Spinal cord (tissue), 10 donors: ENCODE data around the gene OR2S2. TPM values are rescaled to one million over a fixed set of nuclear protein-coding genes. Genes with fewer than 3 reads are reported as not detected.
"Not testable (repeated sequence)": the region's sequence is repeated elsewhere in the genome, so short reads cannot be mapped to it uniquely, and the experiment has no call there.

Source experiments
- DNase-seq, 6 donors: peaks; one replicate each; pipeline versions ENCODE4 v3.0.0 to v3.0.0-alpha.2; 2013 to 2015; ENCODE audit warnings: low spot score in 6 of 6, low read depth in 4 of 6
- H3K27ac ChIP-seq: one replicate; pipeline ENCODE4 v1.5.1; 2013; ENCODE audit warnings: low read depth, low read length, control low read depth
- H3K27me3 ChIP-seq: one replicate; pipeline ENCODE4 v1.6.1; 2013; ENCODE audit warnings: low read length; ENCODE audit not compliant: control insufficient read depth, insufficient read depth
- H3K36me3 ChIP-seq: one replicate; pipeline ENCODE4 v1.6.1; 2013; ENCODE audit warnings: low read length; ENCODE audit not compliant: control insufficient read depth, insufficient read depth
- H3K4me1 ChIP-seq: one replicate; pipeline ENCODE4 v1.6.1; 2013; ENCODE audit warnings: low read length; ENCODE audit not compliant: control insufficient read depth, insufficient read depth
- H3K4me3 ChIP-seq: one replicate; pipeline ENCODE4 v1.5.1; 2013; ENCODE audit warnings: low read depth, low read length, control low read depth
- H3K9me3 ChIP-seq: one replicate; pipeline ENCODE4 v1.6.1; 2013; ENCODE audit warnings: low read length; ENCODE audit not compliant: control insufficient read depth, insufficient read depth
- WGBS: methylation state at CpG from one replicate; pipeline ENCODE4 v1.1.5; 2013; ENCODE audit warnings: missing lambda C conversion rate; ENCODE audit not compliant: insufficient coverage; 5-methylcytosine and 5-hydroxymethylcytosine counted together
- polyA plus RNA-seq, 2 donors: library from polyadenylated mRNA; unstranded; fragments of 120-200 nt; gene quantifications; one replicate each; pipeline ENCODE4 v1.2.1, GENCODE V29; 2013; ENCODE audit not compliant: insufficient read length in 2 of 2
- total RNA-seq, 2 donors: library from RNA; depleted of rRNA in 1 of 2; stranded (reverse); fragments of 120-200 nt in 1 of 2; fragments of >200 nt in 1 of 2; gene quantifications; one replicate each; pipeline versions ENCODE4 v1.2.3 to v1.2.4, GENCODE V29; 2013 to 2014
- donor health status: healthy.

OR2S2 gene
- total and polyA plus RNA-seq, 4 donors = not detected

- Histone ChIP-seq H3K4me1 (no peaks in the 10 kb centered on the region), H3K27me3 (no peaks in the 10 kb centered on the region), H3K4me3 (no peak overlapping the region), H3K36me3 (no peaks in the 10 kb centered on the region), H3K27ac (no peak overlapping the region), H3K9me3 (no peaks in the 10 kb centered on the region)
- peak in 1 of 6 donors; percentile 54 for DNase-seq
- no CpG with 5 or more reads among the region's 7 CpGs for WGBS
These were observed 22.0 kb downstream of the OR2S2 start for GRCh38 chr9:35935755-35936509.

- DNase-seq = no peak
- H3K27ac ChIP-seq = no peak overlapping the region
- no peaks in the 10 kb centered on the region for H3K36me3 ChIP-seq
- H3K4me1 ChIP-seq = no peaks in the 10 kb centered on the region
- H3K9me3 ChIP-seq = no peaks in the 10 kb centered on the region
- WGBS = no CpG with 5 or more reads among the region's 4 CpGs
- no peak overlapping the region for H3K4me3 ChIP-seq
- H3K27me3 ChIP-seq = no peaks in the 10 kb centered on the region
These were observed 22.7 kb downstream of the OR2S2 start for GRCh38 chr9:35935261-35935660.

- H3K27ac ChIP-seq, H3K4me1 ChIP-seq, H3K36me3 ChIP-seq, DNase-seq, H3K9me3 ChIP-seq, H3K4me3 ChIP-seq, H3K27me3 ChIP-seq: not testable (repeated sequence)
- 87% methylated on average over 5 of the region's 6 CpGs for WGBS
These were observed 23.9 kb downstream of the OR2S2 start for GRCh38 chr9:35934069-35934468.

- no peaks in the 10 kb centered on the region for H3K36me3 ChIP-seq
- no peak overlapping the region for H3K4me3 ChIP-seq
- WGBS = 100% methylated on average over 1 of the region's 4 CpGs
- H3K27me3 ChIP-seq = no peaks in the 10 kb centered on the region
- no peaks in the 10 kb centered on the region for H3K9me3 ChIP-seq
- no peak overlapping the region for H3K27ac ChIP-seq
- no peaks in the 10 kb centered on the region for H3K4me1 ChIP-seq
- no peak for DNase-seq
These were observed 24.3 kb downstream of the OR2S2 start for GRCh38 chr9:35933550-35934067.

- no peaks in the 10 kb centered on the region for H3K27me3 ChIP-seq
- no peak overlapping the region for H3K27ac ChIP-seq
- DNase-seq = no peak
- 100% methylated on average over 1 of the region's 3 CpGs for WGBS
- H3K9me3 ChIP-seq = no peaks in the 10 kb centered on the region
- H3K36me3 ChIP-seq = no peaks in the 10 kb centered on the region
- no peak overlapping the region for H3K4me3 ChIP-seq
- no peaks in the 10 kb centered on the region for H3K4me1 ChIP-seq
These were observed 25.2 kb downstream of the OR2S2 start for GRCh38 chr9:35932735-35933134.

- H3K4me1 ChIP-seq = no peaks in the 10 kb centered on the region
- DNase-seq = no peak
These were observed 27.0 kb downstream of the OR2S2 start for GRCh38 chr9:35930989-35931388.

GRCh38 chr9:35930521-35930920, 27.4 kb downstream of the OR2S2 start:
- H3K4me3 ChIP-seq = no peak overlapping the region
- H3K36me3 ChIP-seq = no peaks in the 10 kb centered on the region
- DNase-seq = no peak
- no peak overlapping the region for H3K27ac ChIP-seq
- H3K4me1 ChIP-seq = no peaks in the 10 kb centered on the region
- H3K9me3 ChIP-seq = no peaks in the 10 kb centered on the region
- H3K27me3 ChIP-seq = no peaks in the 10 kb centered on the region

More at GRCh38 chr9:35930989-35931388, 27.0 kb downstream of the OR2S2 start:
- Histone ChIP-seq H3K4me3 (no peak overlapping the region), H3K9me3 (no peaks in the 10 kb centered on the region), H3K27me3 (no peaks in the 10 kb centered on the region), H3K36me3 (no peaks in the 10 kb centered on the region), H3K27ac (no peak overlapping the region)
- WGBS = 100% methylated on average over 2 of the region's 3 CpGs

GRCh38 chr9:35929453-35929718, 28.6 kb downstream of the OR2S2 start:
- Histone ChIP-seq H3K36me3 (no peaks in the 10 kb centered on the region), H3K27me3 (no peaks in the 10 kb centered on the region), H3K9me3 (no peaks in the 10 kb centered on the region), H3K27ac (no peak overlapping the region), H3K4me1 (peaks cover 7% of the 10 kb centered on the region), H3K4me3 (no peak overlapping the region)
- DNase-seq = no peak
- 57% methylated on average over 1 of the region's 6 CpGs for WGBS

- no peak overlapping the region for H3K4me3 ChIP-seq
- H3K36me3 ChIP-seq = no peaks in the 10 kb centered on the region
- H3K27me3 ChIP-seq = no peaks in the 10 kb centered on the region
- no peak overlapping the region for H3K27ac ChIP-seq
- H3K9me3 ChIP-seq = no peaks in the 10 kb centered on the region
- peaks cover 7% of the 10 kb centered on the region for H3K4me1 ChIP-seq
- WGBS = 90% methylated on average over 5 of the region's 9 CpGs
- DNase-seq = no peak
These were observed 29.1 kb downstream of the OR2S2 start for GRCh38 chr9:35928591-35929452.
